Activated CD4-positive, alpha-beta T cell treated with anti-CD3 and anti-CD28 coated beads for 24 hours (primary cell): ENCODE measurements around the gene BLOC1S2.
"Not testable (repeated sequence)": the region's sequence is repeated elsewhere in the genome, so short reads cannot be mapped to it uniquely, and the experiment has no call there.

Source experiments
- DNase-seq, 2 donors: peaks; one replicate each; pipeline ENCODE4 v3.0.0-alpha.2; 2020; ENCODE audit warnings: low read depth in 2 of 2

BLOC1S2 gene

GRCh38 chr10:100286051-100287033, at the start of gene BLOC1S2:
Gene BLOC1S2 (minus strand): TSS chr10:100286680. CDS start chr10:100286659, 21 bp downstream.
- DNase-seq, result peak; percentile 76 to 80

DNA sequence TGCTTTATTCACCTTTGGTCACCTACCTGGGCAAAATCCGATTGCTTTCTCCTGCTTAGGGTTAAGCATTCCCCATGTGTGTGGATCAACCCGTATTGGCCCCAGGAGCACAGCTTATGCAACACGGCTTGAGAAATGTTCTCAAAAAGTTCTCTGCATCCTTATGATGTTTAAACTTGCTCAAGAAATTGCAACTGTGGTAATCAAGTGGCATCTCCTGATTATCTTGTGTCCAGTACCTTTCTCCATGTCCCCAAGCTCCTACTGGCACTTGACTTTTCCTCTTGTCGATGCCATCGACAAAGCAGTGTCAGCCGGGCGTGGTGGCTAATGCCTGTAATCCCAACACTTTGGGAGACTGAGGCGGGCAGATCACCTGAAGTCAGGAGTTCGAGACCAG, 48.3 kb upstream of the BLOC1S2 start:
- no peak for DNase-seq

GRCh38 chr10:100333661-100334440, 47.4 kb upstream of the BLOC1S2 start:
- DNase-seq, result no peak

GRCh38 chr10:100333106-100333505, 46.6 kb upstream of the BLOC1S2 start:
- no peak for DNase-seq

GRCh38 chr10:100330079-100330478, 43.6 kb upstream of the BLOC1S2 start, which contains the start of gene PKD2L1:
Gene PKD2L1 (minus strand): TSS chr10:100330228. CDS start chr10:100330103, 125 bp downstream.
- DNase-seq, result no peak

DNA sequence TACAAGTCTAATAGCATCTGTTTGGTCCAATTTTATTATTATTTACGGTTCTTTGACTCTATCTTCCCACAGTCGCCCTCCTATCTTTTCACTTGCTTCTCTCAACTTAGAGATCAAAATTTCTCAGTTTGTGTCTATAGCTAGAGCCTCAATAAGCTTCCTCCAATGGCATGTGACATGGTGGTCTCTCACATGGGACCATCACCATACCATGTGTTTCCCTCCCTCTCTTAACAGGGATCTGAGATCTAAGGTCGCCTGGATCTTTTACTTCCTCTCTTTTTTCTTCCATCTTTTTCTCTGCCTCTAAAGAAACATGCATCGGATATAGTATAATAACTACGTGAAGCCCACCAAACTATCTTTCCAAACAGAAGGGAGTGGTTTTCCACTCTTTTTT, 41.7 kb upstream of the BLOC1S2 start:
- no peak for DNase-seq

- no peak for DNase-seq
Measured at GRCh38 chr10:100327718-100328009, 41.2 kb upstream of the BLOC1S2 start.

GRCh38 chr10:100327007-100327717, 40.7 kb upstream of the BLOC1S2 start:
- no peak for DNase-seq

GRCh38 chr10:100325158-100325557, 38.7 kb upstream of the BLOC1S2 start:
- DNase-seq, result no peak

- DNase-seq, result no peak
Measured at GRCh38 chr10:100319707-100320402, 33.4 kb upstream of the BLOC1S2 start.

DNA sequence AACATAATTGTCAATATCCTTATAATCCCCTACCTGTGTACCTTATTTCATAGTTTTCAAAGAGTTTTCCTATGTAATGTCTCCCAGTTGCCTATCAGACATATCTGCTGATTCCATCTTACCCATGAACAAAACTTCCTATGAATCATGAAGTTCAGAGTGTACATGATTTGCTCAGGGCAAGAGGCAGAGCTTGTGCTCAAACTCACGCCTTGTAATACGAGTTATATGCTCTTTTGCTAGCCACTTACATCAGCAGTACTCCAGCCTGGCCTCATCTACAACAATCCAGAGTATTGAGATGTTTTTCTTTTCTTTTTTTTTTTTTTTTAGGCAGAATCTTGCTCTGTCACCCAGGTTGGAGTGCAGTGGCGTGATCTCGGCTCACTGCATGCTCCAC, 31.7 kb upstream of the BLOC1S2 start:
- DNase-seq, result no peak

DNA sequence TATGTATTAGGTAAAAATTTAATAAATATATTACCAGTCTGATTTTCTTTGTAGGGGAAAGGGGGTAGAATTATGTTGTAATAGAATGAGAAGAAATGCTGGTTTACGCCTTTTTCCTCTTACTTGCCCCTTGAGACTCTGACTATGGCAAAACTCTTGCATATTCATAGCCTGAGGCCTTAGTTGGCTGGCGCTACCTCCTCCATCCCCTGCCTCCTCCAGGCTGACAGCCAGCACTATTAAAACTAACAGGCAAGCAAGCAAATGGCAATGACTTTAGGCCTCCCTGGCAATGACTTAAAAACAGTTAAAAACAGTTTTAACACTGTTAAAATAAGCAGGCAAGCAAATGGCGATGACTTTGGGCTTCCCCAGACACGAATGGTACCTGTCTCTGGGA, 29.1 kb upstream of the BLOC1S2 start:
- no peak for DNase-seq

DNA sequence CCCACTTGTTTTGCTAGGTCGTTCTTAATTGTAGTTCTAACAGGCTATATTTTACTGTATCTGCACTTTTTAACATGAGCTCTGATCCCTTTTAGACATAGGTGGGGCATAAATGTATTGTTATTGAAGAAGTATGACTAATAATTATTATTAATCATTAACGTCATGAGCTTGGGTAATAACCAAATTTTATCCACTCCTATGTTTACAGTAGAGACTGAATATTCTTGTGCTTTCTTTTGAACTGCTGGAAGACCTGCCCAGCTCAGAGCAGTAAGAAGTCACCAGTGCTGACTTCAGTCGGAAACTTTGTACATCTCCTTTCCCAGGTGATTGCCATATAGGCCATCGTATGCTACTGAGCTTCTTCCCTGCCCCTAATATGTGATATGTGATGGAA, 24.8 kb upstream of the BLOC1S2 start:
- no peak for DNase-seq

DNA sequence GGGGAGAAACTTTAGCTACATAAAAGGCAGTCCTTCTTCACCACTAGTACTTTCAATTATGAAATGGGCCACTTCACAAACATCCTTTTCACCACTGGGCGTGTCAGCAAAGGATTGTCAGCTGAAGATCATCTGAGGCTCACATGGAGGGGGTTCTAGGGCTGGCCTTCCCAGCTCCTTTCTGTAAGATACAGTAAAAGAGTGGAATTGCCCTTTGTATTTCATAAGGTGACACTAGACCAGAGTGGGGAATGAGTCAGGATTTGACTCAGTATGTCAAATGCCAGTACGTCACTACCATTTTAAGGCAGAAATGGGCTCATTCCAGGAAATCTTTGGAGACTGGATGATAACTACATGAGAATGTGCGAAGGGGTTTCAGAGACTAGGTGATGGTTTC, 21.2 kb upstream of the BLOC1S2 start:
- no peak for DNase-seq

DNA sequence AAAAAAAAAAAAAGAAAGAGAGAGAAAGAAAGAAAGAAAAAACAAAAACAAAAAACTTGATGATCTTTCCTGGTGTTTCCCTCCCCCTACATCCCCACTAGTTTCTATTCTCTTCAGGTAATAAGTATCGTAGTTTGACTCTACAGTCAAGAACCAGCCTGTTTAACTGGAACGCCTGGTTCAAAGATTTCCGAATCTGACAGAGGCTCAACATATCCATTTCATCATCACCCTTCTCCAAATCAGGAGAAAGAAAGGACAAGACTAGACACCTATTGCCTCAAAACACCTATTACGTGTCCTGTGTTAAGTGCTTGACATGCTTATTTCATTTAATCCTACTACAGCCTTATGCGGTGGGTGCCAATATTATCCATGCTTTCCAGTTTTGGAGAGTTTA, 20.4 kb upstream of the BLOC1S2 start:
- DNase-seq, result no peak

DNA sequence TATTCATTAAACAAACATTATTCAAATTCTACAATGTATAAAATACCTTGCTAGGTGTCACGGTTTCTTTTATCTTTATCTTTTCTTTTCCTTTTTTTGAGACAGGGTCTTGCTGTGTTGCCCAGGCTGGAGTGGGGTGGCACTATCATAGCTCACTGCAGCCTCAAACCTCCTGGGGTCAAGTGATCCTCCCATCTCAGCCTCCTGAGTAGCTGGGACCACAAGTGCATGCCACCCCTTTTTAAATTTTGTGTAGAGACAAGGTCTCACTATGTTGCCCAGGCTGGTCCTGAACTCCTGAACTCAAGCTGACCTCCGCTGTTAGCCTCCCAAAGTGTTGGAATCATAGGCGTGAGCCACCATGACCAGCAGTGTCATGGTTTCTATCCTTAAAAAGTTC, 17.9 kb upstream of the BLOC1S2 start:
- no peak for DNase-seq

DNA sequence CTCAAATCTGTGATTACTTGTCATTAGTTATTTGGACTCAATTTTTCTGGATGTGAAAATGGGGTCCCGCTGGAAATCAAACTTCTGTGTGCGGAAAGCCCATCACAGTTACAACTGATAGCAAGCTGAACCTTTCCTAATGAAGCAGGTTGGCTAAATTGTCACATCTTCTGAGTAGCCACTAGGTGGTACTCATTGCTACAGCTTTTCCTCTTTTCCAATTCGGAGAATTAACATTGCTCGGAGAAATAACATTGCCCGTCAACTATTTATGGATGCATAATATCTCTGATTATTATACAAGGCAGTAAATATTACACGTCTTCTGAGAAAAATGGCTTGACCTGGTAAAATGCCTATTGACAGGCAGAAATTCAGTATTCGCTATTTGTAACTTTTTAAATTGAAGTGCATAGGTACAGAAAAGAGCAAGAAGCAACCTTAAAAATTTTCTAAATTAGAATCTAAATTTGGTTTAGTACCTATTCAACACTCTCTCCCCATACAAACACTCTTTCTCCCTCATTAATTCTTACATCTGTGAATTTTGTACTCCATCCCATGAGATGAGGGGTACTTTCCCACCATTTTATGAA, 17.3 kb upstream of the BLOC1S2 start:
- DNase-seq, result no peak

- DNase-seq, result not testable (repeated sequence)
Measured at GRCh38 chr10:100301123-100301522, 14.6 kb upstream of the BLOC1S2 start.

- no peak for DNase-seq
Measured at GRCh38 chr10:100297242-100297641, 10.8 kb upstream of the BLOC1S2 start.

- no peak for DNase-seq
Measured at GRCh38 chr10:100293066-100293465, 6.6 kb upstream of the BLOC1S2 start.

- not testable (repeated sequence) for DNase-seq
Measured at GRCh38 chr10:100292300-100292699, 5.8 kb upstream of the BLOC1S2 start.
